Measurements from ENCODE around the gene ANGPTL4.
"Not testable (repeated sequence)": the region's sequence is repeated elsewhere in the genome, so short reads cannot be mapped to it uniquely, and the experiment has no call there.

Gene ANGPTL4

GRCh38 chr19:8336072-8336569 is 27.8 kb upstream of the ANGPTL4 start:
- TF ChIP-seq ZNF274 (IDR thresholded peaks at IDR 0.05; ENCODE audit: low read depth, low read length): no peak
- TF ChIP-seq YY1 (IDR thresholded peaks at IDR 0.05; ENCODE audit: insufficient read depth, insufficient read length): no peak
- no peak for TF ChIP-seq SUZ12 (IDR thresholded peaks at IDR 0.05; ENCODE audit: extremely low read depth, insufficient read depth, insufficient read length)
- H3K9ac ChIP-seq (ENCODE audit: insufficient read length, low read depth): no peak overlapping the region
- H3K4me1 ChIP-seq (ENCODE audit: insufficient read depth, insufficient read length): peaks cover 18% of the 10 kb centered on the region
- DNase-seq (ENCODE audit: low read depth, low spot score): no peak
- H3K9me3 ChIP-seq (ENCODE audit: insufficient read depth, low read length): no peaks in the 10 kb centered on the region
- H3K27me3 ChIP-seq (ENCODE audit: insufficient read depth, insufficient read length): peaks cover 37% of the 10 kb centered on the region
- H3K4me3 ChIP-seq (ENCODE audit: insufficient read length, low read depth): no peak overlapping the region
- no peaks in the 10 kb centered on the region for H3K36me3 ChIP-seq (ENCODE audit: insufficient read depth, insufficient read length, low read length)

GRCh38 chr19:8336660-8337059 is 27.3 kb upstream of the ANGPTL4 start:
- no peak for DNase-seq (ENCODE audit: low read depth, low spot score)
- peaks cover 38% of the 10 kb centered on the region for H3K27me3 ChIP-seq (ENCODE audit: insufficient read depth, insufficient read length)
- TF ChIP-seq SUZ12 (IDR thresholded peaks at IDR 0.05; ENCODE audit: extremely low read depth, insufficient read depth, insufficient read length) (no peak), ZNF274 (IDR thresholded peaks at IDR 0.05; ENCODE audit: low read depth, low read length) (no peak), YY1 (IDR thresholded peaks at IDR 0.05; ENCODE audit: insufficient read depth, insufficient read length) (no peak)
- no peak overlapping the region for H3K9ac ChIP-seq (ENCODE audit: insufficient read length, low read depth)
- no peak overlapping the region for H3K4me3 ChIP-seq (ENCODE audit: insufficient read length, low read depth)
- H3K4me1 ChIP-seq (ENCODE audit: insufficient read depth, insufficient read length): peaks cover 13% of the 10 kb centered on the region
- no peaks in the 10 kb centered on the region for H3K36me3 ChIP-seq (ENCODE audit: insufficient read depth, insufficient read length, low read length)
- H3K9me3 ChIP-seq (ENCODE audit: insufficient read depth, low read length): no peaks in the 10 kb centered on the region

GRCh38 chr19:8337728-8338127 is 26.2 kb upstream of the ANGPTL4 start:
- H3K9me3 ChIP-seq (ENCODE audit: insufficient read depth, low read length): no peaks in the 10 kb centered on the region
- H3K4me1 ChIP-seq (ENCODE audit: insufficient read depth, insufficient read length): peaks cover 18% of the 10 kb centered on the region
- H3K4me3 ChIP-seq (ENCODE audit: insufficient read length, low read depth): no peak overlapping the region
- peak overlapping the region; percentile 9 for H3K9ac ChIP-seq (ENCODE audit: insufficient read length, low read depth)
- DNase-seq (ENCODE audit: low read depth, low spot score): no peak
- H3K36me3 ChIP-seq (ENCODE audit: insufficient read depth, insufficient read length, low read length): no peaks in the 10 kb centered on the region
- TF ChIP-seq SUZ12 (IDR thresholded peaks at IDR 0.05; ENCODE audit: extremely low read depth, insufficient read depth, insufficient read length) (no peak), YY1 (IDR thresholded peaks at IDR 0.05; ENCODE audit: insufficient read depth, insufficient read length) (no peak), ZNF274 (IDR thresholded peaks at IDR 0.05; ENCODE audit: low read depth, low read length) (no peak)
- peaks cover 48% of the 10 kb centered on the region for H3K27me3 ChIP-seq (ENCODE audit: insufficient read depth, insufficient read length)

GRCh38 chr19:8338835-8339234 is 25.1 kb upstream of the ANGPTL4 start:
- DNase-seq (ENCODE audit: low read depth, low spot score): no peak
- H3K4me3 ChIP-seq (ENCODE audit: insufficient read length, low read depth): no peak overlapping the region
- H3K9ac ChIP-seq (ENCODE audit: insufficient read length, low read depth): no peak overlapping the region
- H3K36me3 ChIP-seq (ENCODE audit: insufficient read depth, insufficient read length, low read length): no peaks in the 10 kb centered on the region
- TF ChIP-seq SUZ12 (IDR thresholded peaks at IDR 0.05; ENCODE audit: extremely low read depth, insufficient read depth, insufficient read length) (no peak), ZNF274 (IDR thresholded peaks at IDR 0.05; ENCODE audit: low read depth, low read length) (no peak), YY1 (IDR thresholded peaks at IDR 0.05; ENCODE audit: insufficient read depth, insufficient read length) (no peak)
- no peaks in the 10 kb centered on the region for H3K9me3 ChIP-seq (ENCODE audit: insufficient read depth, low read length)
- peaks cover 20% of the 10 kb centered on the region for H3K4me1 ChIP-seq (ENCODE audit: insufficient read depth, insufficient read length)
- H3K27me3 ChIP-seq (ENCODE audit: insufficient read depth, insufficient read length): peaks cover 46% of the 10 kb centered on the region

GRCh38 chr19:8340341-8341096 is 23.4 kb upstream of the ANGPTL4 start:
- Histone ChIP-seq H3K27me3 (ENCODE audit: insufficient read depth, insufficient read length) (peaks cover 31% of the 10 kb centered on the region), H3K9me3 (ENCODE audit: insufficient read depth, low read length) (no peaks in the 10 kb centered on the region), H3K36me3 (ENCODE audit: insufficient read depth, insufficient read length, low read length) (no peaks in the 10 kb centered on the region), H3K4me1 (ENCODE audit: insufficient read depth, insufficient read length) (peaks cover 14% of the 10 kb centered on the region), H3K4me3 (ENCODE audit: insufficient read length, low read depth) (no peak overlapping the region), H3K9ac (ENCODE audit: insufficient read length, low read depth) (no peak overlapping the region)
- TF ChIP-seq YY1 (IDR thresholded peaks at IDR 0.05; ENCODE audit: insufficient read depth, insufficient read length) (no peak), ZNF274 (IDR thresholded peaks at IDR 0.05; ENCODE audit: low read depth, low read length) (no peak), SUZ12 (IDR thresholded peaks at IDR 0.05; ENCODE audit: extremely low read depth, insufficient read depth, insufficient read length) (no peak)
- DNase-seq (ENCODE audit: low read depth, low spot score): no peak

GRCh38 chr19:8341504-8341903 is 22.5 kb upstream of the ANGPTL4 start:
- H3K9ac ChIP-seq (ENCODE audit: insufficient read length, low read depth); H3K9me3 ChIP-seq (ENCODE audit: insufficient read depth, low read length); H3K36me3 ChIP-seq (ENCODE audit: insufficient read depth, insufficient read length, low read length); H3K4me3 ChIP-seq (ENCODE audit: insufficient read length, low read depth); DNase-seq (ENCODE audit: low read depth, low spot score): not testable (repeated sequence)
- Histone ChIP-seq H3K4me1 (ENCODE audit: insufficient read depth, insufficient read length) (peaks cover 14% of the 10 kb centered on the region), H3K27me3 (ENCODE audit: insufficient read depth, insufficient read length) (peaks cover 22% of the 10 kb centered on the region)

- no peak for DNase-seq (ENCODE audit: low read depth, low spot score)
- peaks cover 14% of the 10 kb centered on the region for H3K4me1 ChIP-seq (ENCODE audit: insufficient read depth, insufficient read length)
- H3K9ac ChIP-seq (ENCODE audit: insufficient read length, low read depth): no peak overlapping the region
- TF ChIP-seq SUZ12 (IDR thresholded peaks at IDR 0.05; ENCODE audit: extremely low read depth, insufficient read depth, insufficient read length) (no peak), ZNF274 (IDR thresholded peaks at IDR 0.05; ENCODE audit: low read depth, low read length) (no peak), YY1 (IDR thresholded peaks at IDR 0.05; ENCODE audit: insufficient read depth, insufficient read length) (no peak)
- H3K4me3 ChIP-seq (ENCODE audit: insufficient read length, low read depth): no peak overlapping the region
- no peaks in the 10 kb centered on the region for H3K9me3 ChIP-seq (ENCODE audit: insufficient read depth, low read length)
- no peaks in the 10 kb centered on the region for H3K36me3 ChIP-seq (ENCODE audit: insufficient read depth, insufficient read length, low read length)
- H3K27me3 ChIP-seq (ENCODE audit: insufficient read depth, insufficient read length): peaks cover 22% of the 10 kb centered on the region
Measured at GRCh38 chr19:8342316-8342683, 21.7 kb upstream of the ANGPTL4 start.
